HL-60 (cell line): ENCODE data around the gene LMLN.
A peak's percentile ranks its signal among the peaks of the same experiment; 100 is the strongest.

ENCODE experiments used
- DNase-seq, 2 experiments: peaks; one replicate each; pipeline ENCODE4 v3.0.0-alpha.2; 2010 to 2020; ENCODE audit warnings: low read depth in 1 of 2, low spot score in 1 of 2
- H3K27ac ChIP-seq: fragments of 250-450 bp; sonication (Bioruptor Pico); replicated peaks from 2 replicates; pipeline ENCODE4 v1.5.1; 2020; ENCODE audit warnings: mild to moderate bottlenecking, moderate library complexity
- H3K27me3 ChIP-seq: fragments of 250-450 bp; sonication (Bioruptor Pico); 2 replicates; pipeline ENCODE4 v1.5.1; 2021; ENCODE audit warnings: mild to moderate bottlenecking, moderate library complexity; ENCODE audit not compliant: insufficient read depth, poor library complexity, severe bottlenecking
- H3K4me3 ChIP-seq: replicated peaks from 2 replicates; pipeline ENCODE4 v1.5.1; 2011; ENCODE audit warnings: mild to moderate bottlenecking, control low read depth, low read length; ENCODE audit not compliant: insufficient read depth
- CTCF ChIP-seq: IDR thresholded peaks from one replicate; pipeline ENCODE4 v1.5.1; 2011; ENCODE audit warnings: low read length, control low read depth, inconsistent platforms; ENCODE audit not compliant: insufficient read depth
- GABPA ChIP-seq: IDR thresholded peaks from 2 replicates; pipeline ENCODE4 v1.6.1; 2012; ENCODE audit warnings: low read depth
- POLR2AphosphoS5 ChIP-seq: IDR thresholded peaks from 2 replicates; pipeline ENCODE4 v1.6.1; 2012; ENCODE audit warnings: low read depth
- REST ChIP-seq: IDR thresholded peaks from 2 replicates; pipeline ENCODE4 v1.6.1; 2012; ENCODE audit warnings: low read depth; ENCODE audit not compliant: insufficient replicate concordance
- SPI1 ChIP-seq: IDR thresholded peaks from 2 replicates; pipeline ENCODE4 v1.6.1; 2012; ENCODE audit warnings: low read depth, mild to moderate bottlenecking, borderline replicate concordance

The LMLN gene

GRCh38 chr3:198076722-198077308 is 116.8 kb downstream of the LMLN start:
- H3K27me3 ChIP-seq = peaks cover 3% of the 10 kb centered on the region
- H3K4me3 ChIP-seq = no peak overlapping the region
- H3K27ac ChIP-seq = no peak overlapping the region
- DNase-seq = no peak
- no peak for TF ChIP-seq CTCF
- TF ChIP-seq POLR2AphosphoS5 = no peak
- TF ChIP-seq SPI1 = no peak
- TF ChIP-seq GABPA = no peak
- TF ChIP-seq REST = no peak

GRCh38 chr3:198079771-198080520 is 119.9 kb downstream of the LMLN start:
- Histone ChIP-seq H3K27me3 (peaks cover 9% of the 10 kb centered on the region), H3K4me3 (peak overlapping the region; percentile 70), H3K27ac (peak overlapping the region; percentile 84)
- peak in 1 of 2 experiments; percentile 53 for DNase-seq
- TF ChIP-seq GABPA = no peak
- no peak for TF ChIP-seq REST
- no peak for TF ChIP-seq CTCF
- no peak for TF ChIP-seq POLR2AphosphoS5
- no peak for TF ChIP-seq SPI1

- H3K4me3 ChIP-seq = peak overlapping the region; percentile 70
- peaks cover 12% of the 10 kb centered on the region for H3K27me3 ChIP-seq
- TF ChIP-seq POLR2AphosphoS5 = peak; percentile 68
- TF ChIP-seq GABPA = 0 out of 2 replicates have a peak, but pooled peaks have one; percentile 38
- no peak for TF ChIP-seq SPI1
- peak; percentile 35 for TF ChIP-seq REST
- peak; percentile 44 for TF ChIP-seq CTCF
- DNase-seq = peak; percentile 65 to 79
- H3K27ac ChIP-seq = peak overlapping the region; percentile 84
Observed at GRCh38 chr3:198080521-198081384, 120.7 kb downstream of the LMLN start.
